Measurements from ENCODE around the gene KIAA0753.

Gene KIAA0753

DNA sequence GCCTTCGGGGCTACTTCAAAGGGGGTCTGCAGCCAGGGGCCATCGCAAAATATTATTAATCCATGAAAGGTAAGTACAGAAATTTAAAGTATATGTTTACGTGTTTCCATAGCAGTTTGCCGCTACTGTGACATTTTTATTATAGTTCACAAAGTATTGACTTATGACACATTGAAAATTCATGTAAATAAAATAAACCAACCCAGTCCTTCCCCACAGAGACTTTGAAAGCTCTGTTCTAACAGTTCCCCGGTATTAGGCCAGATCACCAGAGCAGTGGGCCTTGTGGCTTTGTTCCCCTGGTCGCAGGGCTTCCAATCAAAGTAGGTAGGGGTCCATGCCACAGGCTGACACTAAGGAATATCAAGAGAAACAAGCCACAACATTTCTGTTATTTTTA is 13.9 kb downstream of the KIAA0753 start:
- CTCF ChIA-PET, result no interaction called here
- TF ChIP-seq, protein P1, sequence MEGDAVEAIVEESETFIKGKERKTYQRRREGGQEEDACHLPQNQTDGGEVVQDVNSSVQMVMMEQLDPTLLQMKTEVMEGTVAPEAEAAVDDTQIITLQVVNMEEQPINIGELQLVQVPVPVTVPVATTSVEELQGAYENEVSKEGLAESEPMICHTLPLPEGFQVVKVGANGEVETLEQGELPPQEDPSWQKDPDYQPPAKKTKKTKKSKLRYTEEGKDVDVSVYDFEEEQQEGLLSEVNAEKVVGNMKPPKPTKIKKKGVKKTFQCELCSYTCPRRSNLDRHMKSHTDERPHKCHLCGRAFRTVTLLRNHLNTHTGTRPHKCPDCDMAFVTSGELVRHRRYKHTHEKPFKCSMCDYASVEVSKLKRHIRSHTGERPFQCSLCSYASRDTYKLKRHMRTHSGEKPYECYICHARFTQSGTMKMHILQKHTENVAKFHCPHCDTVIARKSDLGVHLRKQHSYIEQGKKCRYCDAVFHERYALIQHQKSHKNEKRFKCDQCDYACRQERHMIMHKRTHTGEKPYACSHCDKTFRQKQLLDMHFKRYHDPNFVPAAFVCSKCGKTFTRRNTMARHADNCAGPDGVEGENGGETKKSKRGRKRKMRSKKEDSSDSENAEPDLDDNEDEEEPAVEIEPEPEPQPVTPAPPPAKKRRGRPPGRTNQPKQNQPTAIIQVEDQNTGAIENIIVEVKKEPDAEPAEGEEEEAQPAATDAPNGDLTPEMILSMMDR (conservative IDR thresholded peaks at IDR 0.05; ENCODE audit: low read depth), result no peak
- H3K27ac ChIP-seq, result no peak overlapping the region
- POLR2A ChIA-PET (ENCODE audit: low non-redundant PET), result no interaction called here
- no peak for DNase-seq (ENCODE audit: low spot score)

DNA sequence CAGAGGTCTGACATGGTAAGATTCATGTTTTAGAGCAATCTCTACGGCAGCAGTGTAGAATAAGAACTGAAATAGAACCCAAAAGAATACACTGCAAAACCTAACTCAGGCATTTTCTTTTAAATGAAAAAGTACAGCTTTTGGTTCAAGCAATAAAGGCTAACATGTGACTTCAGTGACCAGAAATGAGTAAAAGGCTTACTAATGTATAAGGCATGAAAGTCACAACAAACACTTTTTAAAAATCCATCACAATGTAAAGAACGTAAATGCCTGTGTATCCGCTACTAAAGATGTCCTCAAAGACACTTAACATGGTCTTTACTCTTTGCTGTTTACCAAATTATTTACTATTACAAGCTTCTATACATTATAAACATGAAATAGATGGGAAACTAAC is 16.6 kb downstream of the KIAA0753 start:
- ChIA-PET POLR2A (ENCODE audit: low non-redundant PET) (no interaction called here), CTCF (no interaction called here)
- TF ChIP-seq, protein P1 (conservative IDR thresholded peaks at IDR 0.05; ENCODE audit: low read depth), result no peak
- H3K27ac ChIP-seq, result no peak overlapping the region
- no peak for DNase-seq (ENCODE audit: low spot score)

DNA sequence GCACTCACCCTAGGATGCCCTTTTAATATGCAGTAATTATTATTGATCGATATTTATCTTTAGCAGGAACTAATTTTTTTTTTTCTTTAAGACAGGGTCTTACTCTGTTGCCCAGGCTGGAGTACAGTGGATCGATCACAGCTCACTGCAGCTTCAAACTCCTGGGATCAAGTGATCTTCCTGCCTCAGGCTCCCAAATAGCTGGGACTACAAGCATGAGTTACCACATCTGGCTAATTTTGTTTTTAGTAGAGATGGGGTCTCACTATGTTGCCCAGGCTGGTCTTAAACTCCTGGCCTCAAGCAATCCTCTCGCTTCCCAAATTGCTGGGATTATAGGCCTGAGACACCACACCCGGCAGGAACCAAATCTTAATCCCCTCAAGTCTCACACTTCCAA is 29.3 kb downstream of the KIAA0753 start:
- no peak for DNase-seq (ENCODE audit: low spot score)
- H3K27ac ChIP-seq, result no peak overlapping the region
- ChIA-PET CTCF (interaction anchor here (0.6 kb wide), 1 partner anchor 17 kb away, joined by 3 read pairs; no protein-coding TSS in a partner anchor), POLR2A (ENCODE audit: low non-redundant PET) (no interaction called here)
- TF ChIP-seq, protein P1 (conservative IDR thresholded peaks at IDR 0.05; ENCODE audit: low read depth), result no peak

DNA sequence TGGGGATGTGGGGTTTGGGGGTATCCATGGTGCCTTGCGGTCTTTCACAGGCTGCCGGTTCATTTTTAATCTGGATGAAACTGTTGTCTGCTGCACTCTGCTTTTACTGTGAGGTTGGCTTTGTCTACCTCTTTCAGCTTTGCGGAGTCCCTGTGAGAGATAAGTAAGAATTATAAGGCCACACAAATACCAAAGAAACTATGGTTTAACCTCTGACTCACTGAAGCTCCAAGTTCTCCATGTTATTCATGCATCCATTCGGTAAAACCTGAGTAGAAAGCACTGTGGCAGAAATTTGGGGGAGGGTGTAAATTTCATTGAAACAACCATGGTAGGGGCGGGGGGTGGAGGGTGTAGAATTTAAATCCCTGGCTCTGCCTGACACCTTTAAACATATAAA is 30.5 kb downstream of the KIAA0753 start:
- no peak for DNase-seq (ENCODE audit: low spot score)
- no peak overlapping the region for H3K27ac ChIP-seq
- ChIA-PET POLR2A (ENCODE audit: low non-redundant PET) (no interaction called here), CTCF (interaction anchor here (0.7 kb wide), 1 partner anchor 12 kb away, joined by 4 read pairs; no protein-coding TSS in a partner anchor)
- TF ChIP-seq, protein P1 (conservative IDR thresholded peaks at IDR 0.05; ENCODE audit: low read depth), result no peak

DNA sequence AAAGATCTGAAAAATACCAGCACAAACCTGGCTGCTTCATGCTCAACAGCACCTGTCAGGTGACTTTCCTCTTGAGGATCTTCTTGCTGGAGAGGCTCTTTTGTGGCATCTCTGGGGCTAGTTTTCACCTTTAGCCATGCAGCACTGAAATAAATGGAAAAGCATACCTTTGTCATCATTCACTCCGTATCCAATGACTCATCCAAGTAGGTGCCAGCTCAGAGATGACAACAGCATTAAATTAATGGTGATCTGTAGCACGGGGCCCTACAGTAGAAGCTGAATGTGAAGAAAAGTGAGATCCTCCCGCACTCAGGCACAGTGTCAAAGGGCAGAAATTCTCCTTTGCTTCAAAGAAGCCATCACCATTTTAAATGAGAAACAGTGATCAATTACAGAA is 32.2 kb downstream of the KIAA0753 start:
- CTCF ChIA-PET, result no interaction called here
- TF ChIP-seq, protein P1 (conservative IDR thresholded peaks at IDR 0.05; ENCODE audit: low read depth), result no peak
- no peak overlapping the region for H3K27ac ChIP-seq
- POLR2A ChIA-PET (ENCODE audit: low non-redundant PET), result no interaction called here
- peak; percentile 75 for DNase-seq (ENCODE audit: low spot score)

DNA sequence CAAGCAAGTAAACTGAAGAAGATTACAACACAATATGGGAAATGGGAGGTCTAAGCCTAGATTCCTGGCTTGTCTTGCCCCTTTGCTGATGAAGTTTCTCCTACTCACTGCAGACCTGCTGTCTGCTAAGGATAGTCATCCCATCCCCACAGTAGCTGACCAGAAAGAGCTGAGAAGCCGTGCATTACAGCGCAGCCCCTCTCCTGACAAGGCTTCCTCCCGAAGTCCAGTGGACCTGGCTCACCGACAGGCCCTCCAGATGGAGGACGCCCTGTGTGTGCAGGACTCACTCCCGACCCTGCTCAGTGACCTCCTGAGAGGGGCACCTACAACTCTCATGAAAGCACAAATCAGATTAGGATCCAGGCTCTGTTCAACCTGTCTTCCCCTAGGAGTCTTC is 35.4 kb downstream of the KIAA0753 start:
- POLR2A ChIA-PET (ENCODE audit: low non-redundant PET), result no interaction called here
- CTCF ChIA-PET, result interaction anchor here (0.6 to 1.0 kb wide), 2 partner anchors 30 to 50 kb away, joined by 3 read pairs; no protein-coding TSS in a partner anchor
- TF ChIP-seq, protein P1 (conservative IDR thresholded peaks at IDR 0.05; ENCODE audit: low read depth), result no peak
- H3K27ac ChIP-seq, result no peak overlapping the region
- no peak for DNase-seq (ENCODE audit: low spot score)
